ENCODE measurements around the gene NUDT22. TPM values are rescaled to one million over a fixed set of nuclear protein-coding genes. Genes with fewer than 3 reads are reported as not detected.

The NUDT22 gene
- total RNA-seq, 4 donors from 2014 or later = 19.2 to 77.6 (median 41.8) TPM

DNA sequence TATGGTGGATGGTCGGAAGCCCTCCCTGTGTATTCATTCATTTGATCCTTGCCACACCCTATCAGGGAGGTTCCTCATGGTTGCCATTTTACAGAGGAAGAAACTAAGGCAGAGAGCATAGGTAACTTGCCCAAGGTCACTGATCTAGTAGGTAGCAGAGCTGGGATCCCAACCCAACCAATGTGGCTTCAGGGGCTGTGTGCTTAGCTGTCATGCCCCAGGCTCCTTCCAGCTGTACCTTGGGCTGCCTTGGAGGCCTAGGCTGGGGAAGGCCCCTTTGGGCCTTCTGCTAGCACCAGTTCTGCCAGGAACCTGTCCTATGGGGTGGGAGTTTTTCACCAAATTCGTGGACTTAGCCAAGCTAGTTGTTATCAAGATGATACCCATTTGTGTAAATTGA is 49.8 kb downstream of the NUDT22 start:
- no peak for TF ChIP-seq CTCF (IDR thresholded peaks at IDR 0.05; ENCODE audit: low read depth)

DNA sequence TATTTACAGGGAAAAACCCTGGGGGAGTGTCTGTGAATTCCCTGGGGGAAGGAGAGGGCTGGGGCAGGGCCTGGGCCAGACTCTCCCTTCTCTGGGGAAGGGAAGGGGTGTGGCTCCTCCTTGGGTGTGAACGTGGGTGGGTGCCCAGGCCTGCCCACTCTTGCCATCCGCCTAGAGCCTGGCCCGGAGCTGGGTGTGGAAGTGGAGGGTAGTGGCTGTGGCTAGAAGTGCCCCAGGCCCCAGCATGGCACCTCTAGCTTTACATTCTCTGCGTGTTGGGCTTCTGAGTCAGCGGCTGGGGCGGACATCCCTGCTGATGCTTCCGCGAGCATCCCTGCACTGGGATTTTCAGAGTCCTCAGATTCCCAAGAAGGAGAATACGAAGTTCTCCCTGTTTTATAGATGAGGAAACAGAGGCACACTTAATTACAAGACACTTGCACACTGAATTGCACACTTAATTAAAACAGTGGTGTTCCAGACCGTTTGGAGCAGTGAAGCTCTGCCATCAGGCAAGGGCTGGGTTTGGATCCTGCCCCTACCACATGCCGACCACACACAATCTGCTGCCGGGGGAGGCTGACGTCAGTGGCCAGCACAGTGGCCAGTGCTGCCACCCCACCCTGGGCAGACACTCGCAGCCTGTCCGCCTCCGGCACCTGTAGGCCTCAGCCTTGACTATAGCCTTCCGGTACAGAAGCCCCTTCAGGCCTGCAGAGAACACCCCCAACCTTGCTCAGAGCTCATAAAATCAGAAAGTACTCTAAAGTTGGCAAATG is 50.8 kb downstream of the NUDT22 start:
- no peak for TF ChIP-seq CTCF (IDR thresholded peaks at IDR 0.05; ENCODE audit: low read depth)

DNA sequence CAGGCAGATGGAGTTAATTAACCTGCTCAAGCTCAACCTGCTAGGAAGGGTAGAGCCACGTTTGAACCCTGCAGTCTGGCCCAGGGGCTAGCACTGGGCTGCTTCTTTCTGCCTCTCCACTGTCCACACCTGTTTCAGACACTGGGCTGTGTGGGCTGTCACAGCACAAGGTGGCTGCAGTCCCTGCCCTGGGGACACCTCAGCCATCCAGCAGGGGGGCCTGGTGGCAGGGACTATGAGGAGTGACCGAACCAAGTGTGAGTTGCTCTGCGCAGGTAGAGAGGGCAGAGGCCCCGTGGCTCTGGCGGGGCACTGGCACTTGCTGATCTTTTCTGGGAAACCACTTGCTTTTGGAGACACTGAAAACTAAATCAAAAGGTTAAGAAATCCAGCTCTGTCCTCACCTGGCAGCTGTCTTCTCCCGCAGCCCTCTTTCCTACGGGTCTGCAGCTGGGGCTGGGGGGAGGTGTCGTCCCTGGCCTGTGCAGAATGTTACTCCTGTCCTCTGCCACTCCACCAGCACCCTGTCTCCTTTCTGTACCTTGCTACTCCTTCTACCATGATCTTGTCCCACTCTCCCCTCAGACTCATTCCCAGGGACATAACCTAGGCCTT is 52.6 kb downstream of the NUDT22 start:
- no peak for TF ChIP-seq CTCF (IDR thresholded peaks at IDR 0.05; ENCODE audit: low read depth)

Other genes with a start within 250 kb of the NUDT22 start
- gene OTUB1, start 239.8 kb upstream of the NUDT22 start, total RNA-seq = 10 to 100 TPM; 41.6 to 49.1 (median 44.4) TPM
- gene FLRT1, start 190.3 kb upstream of the NUDT22 start, total RNA-seq = under 1 TPM in 1 of 4 donors, not detected in 3; 0.22 TPM
- 10 to 100 TPM in 3 of 4 donors, 1 to 10 TPM in 1; 8.0 to 24.0 (median 19.8) TPM for gene MACROD1, start 60.2 kb upstream of the NUDT22 start, total RNA-seq
- gene STIP1, start 40.1 kb upstream of the NUDT22 start, total RNA-seq = 100 to 1,000 TPM in 1 of 4 donors, 10 to 100 TPM in 3; 53.5 to 100 (median 72.6) TPM
- gene FERMT3, start 19.6 kb upstream of the NUDT22 start, total RNA-seq = 10 to 100 TPM; 23.5 to 97.6 (median 42.2) TPM
- gene TRPT1, start 88 bp upstream of the NUDT22 start, total RNA-seq = 10 to 100 TPM; 34.1 to 89.1 (median 43.6) TPM
- gene DNAJC4, start 4.3 kb downstream of the NUDT22 start, total RNA-seq = 10 to 100 TPM; 21.5 to 32.0 (median 26.9) TPM
- gene VEGFB, start 8.3 kb downstream of the NUDT22 start, total RNA-seq = 100 to 1,000 TPM; 122 to 332 (median 231) TPM
- gene FKBP2, start 14.8 kb downstream of the NUDT22 start, total RNA-seq = 10 to 100 TPM; 32.0 to 40.9 (median 36.7) TPM
- 10 to 100 TPM; 64.3 to 73.1 (median 69.1) TPM for gene PPP1R14B, start 20.7 kb downstream of the NUDT22 start, total RNA-seq
- gene PLCB3, start 25.3 kb downstream of the NUDT22 start, total RNA-seq = 10 to 100 TPM; 10.8 to 17.9 (median 16.3) TPM
- 10 to 100 TPM; 47.1 to 92.5 (median 90.6) TPM for gene BAD, start 58.4 kb downstream of the NUDT22 start, total RNA-seq
- 10 to 100 TPM in 3 of 4 donors, 1 to 10 TPM in 1; 7.7 to 18.1 (median 14.7) TPM for gene GPR137, start 59.6 kb downstream of the NUDT22 start, total RNA-seq
- gene KCNK4, start 65.0 kb downstream of the NUDT22 start, total RNA-seq = not detected
- not detected for gene CATSPERZ, start 74.1 kb downstream of the NUDT22 start, total RNA-seq
- gene ESRRA, start 79.2 kb downstream of the NUDT22 start, total RNA-seq = 10 to 100 TPM; 16.3 to 54.1 (median 35.5) TPM
- 100 to 1,000 TPM; 225 to 266 (median 241) TPM for gene TRMT112, start 91.3 kb downstream of the NUDT22 start, total RNA-seq
- 100 to 1,000 TPM; 122 to 236 (median 223) TPM for gene PRDX5, start 91.8 kb downstream of the NUDT22 start, total RNA-seq
- gene CCDC88B, start 113.9 kb downstream of the NUDT22 start, total RNA-seq = 10 to 100 TPM in 2 of 4 donors, 1 to 10 TPM in 2; 7.0 to 18.2 (median 11.2) TPM
- gene RPS6KA4, start 132.9 kb downstream of the NUDT22 start, total RNA-seq = 10 to 100 TPM in 3 of 4 donors, 1 to 10 TPM in 1; 7.2 to 27.5 (median 16.3) TPM